GM13977 (cell line): ENCODE measurements around the gene FAM229A.

ENCODE experiments used
- DNase-seq: peaks from one replicate; pipeline ENCODE4 v3.0.0; 2012; ENCODE audit warnings: low spot score
- in situ Hi-C: fragments of 300-500 bp; cut with MboI; formaldehyde crosslinking; loops from one replicate; pipeline ENCODE4 v1.12.0; 2022; ENCODE audit warnings: low sequenced_read_pairs, low pct_unique_long_range_greater_than_20kb, mixed read lengths, inconsistent platforms; ENCODE audit not compliant: unreplicated experiment
- TF ChIP-seq, protein P1 (sequence below): IDR thresholded peaks from 2 replicates; pipeline ENCODE4 v1.5.1; 2012; ENCODE audit warnings: mild to moderate bottlenecking, control low read depth; ENCODE audit not compliant: insufficient read depth; ENCODE audit errors: extremely low read depth, missing control alignments

The FAM229A gene

DNA sequence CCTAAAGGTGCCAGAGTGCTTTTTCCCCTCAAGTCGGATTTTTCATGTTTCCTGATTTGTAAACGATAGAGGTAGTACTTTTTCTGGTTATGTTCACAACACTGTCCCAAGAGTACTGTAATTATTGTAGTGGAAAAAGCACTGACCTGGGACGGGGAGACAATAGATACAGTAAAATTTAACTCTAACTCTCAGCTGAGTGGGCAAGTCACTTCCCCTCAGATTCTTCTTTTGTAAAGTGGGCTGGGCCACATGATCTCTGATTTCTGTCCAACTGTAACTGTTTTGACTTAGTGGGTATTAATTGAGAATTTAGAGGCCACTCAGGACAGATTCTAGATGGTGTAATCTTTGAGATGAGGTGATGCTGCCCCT, 45.4 kb downstream of the FAM229A start:
- in situ Hi-C loops, result loop anchor here (10.0 kb wide), 2 partner anchors 58 to 102 kb away; no protein-coding TSS in a partner anchor

DNA sequence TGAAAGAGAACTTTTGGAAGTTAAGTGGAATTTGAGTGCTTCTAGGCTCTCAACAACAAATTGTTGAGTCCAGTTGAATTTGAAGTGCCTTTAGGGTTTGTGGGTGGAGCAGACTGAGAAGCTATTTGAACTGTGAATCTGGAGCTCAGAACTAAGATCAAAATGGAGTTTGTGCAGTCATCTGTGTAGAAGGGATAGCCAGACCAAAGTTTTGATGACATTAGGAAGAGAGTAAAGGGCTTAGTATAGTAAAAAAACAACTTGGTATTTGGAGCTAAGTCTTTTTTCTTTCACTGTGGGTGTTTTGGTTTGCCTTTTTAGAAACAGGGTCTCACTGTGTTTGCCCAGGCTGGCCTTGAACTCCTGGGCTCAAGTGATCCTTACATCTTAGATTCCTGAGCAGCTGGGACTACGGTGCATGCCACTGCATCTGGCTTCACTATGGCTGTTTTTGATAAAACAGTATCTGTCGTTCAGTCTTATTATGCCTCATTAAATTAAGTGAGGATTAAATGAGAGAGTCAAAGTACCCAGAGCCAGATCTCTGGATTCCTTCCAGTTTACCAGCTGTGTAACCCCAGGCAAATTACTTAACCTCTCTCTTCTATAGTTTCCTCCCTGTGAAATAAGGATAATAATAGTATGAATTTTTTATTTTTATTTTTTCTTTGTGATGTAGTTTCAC, 50.4 kb downstream of the FAM229A start:
- DNase-seq, result no peak
- TF ChIP-seq, protein P1, sequence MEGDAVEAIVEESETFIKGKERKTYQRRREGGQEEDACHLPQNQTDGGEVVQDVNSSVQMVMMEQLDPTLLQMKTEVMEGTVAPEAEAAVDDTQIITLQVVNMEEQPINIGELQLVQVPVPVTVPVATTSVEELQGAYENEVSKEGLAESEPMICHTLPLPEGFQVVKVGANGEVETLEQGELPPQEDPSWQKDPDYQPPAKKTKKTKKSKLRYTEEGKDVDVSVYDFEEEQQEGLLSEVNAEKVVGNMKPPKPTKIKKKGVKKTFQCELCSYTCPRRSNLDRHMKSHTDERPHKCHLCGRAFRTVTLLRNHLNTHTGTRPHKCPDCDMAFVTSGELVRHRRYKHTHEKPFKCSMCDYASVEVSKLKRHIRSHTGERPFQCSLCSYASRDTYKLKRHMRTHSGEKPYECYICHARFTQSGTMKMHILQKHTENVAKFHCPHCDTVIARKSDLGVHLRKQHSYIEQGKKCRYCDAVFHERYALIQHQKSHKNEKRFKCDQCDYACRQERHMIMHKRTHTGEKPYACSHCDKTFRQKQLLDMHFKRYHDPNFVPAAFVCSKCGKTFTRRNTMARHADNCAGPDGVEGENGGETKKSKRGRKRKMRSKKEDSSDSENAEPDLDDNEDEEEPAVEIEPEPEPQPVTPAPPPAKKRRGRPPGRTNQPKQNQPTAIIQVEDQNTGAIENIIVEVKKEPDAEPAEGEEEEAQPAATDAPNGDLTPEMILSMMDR, result no peak
- in situ Hi-C loops, result loop anchor here (10.0 kb wide), 2 partner anchors 63 to 97 kb away; no protein-coding TSS in a partner anchor

More for the DNA sequence above, 45.4 kb downstream of the FAM229A start:
- DNase-seq, result no peak
- TF ChIP-seq, protein P1, result no peak
